ENCODE results near the gene RBM7.

The RBM7 gene, protein sequence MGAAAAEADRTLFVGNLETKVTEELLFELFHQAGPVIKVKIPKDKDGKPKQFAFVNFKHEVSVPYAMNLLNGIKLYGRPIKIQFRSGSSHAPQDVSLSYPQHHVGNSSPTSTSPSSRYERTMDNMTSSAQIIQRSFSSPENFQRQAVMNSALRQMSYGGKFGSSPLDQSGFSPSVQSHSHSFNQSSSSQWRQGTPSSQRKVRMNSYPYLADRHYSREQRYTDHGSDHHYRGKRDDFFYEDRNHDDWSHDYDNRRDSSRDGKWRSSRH

DNA sequence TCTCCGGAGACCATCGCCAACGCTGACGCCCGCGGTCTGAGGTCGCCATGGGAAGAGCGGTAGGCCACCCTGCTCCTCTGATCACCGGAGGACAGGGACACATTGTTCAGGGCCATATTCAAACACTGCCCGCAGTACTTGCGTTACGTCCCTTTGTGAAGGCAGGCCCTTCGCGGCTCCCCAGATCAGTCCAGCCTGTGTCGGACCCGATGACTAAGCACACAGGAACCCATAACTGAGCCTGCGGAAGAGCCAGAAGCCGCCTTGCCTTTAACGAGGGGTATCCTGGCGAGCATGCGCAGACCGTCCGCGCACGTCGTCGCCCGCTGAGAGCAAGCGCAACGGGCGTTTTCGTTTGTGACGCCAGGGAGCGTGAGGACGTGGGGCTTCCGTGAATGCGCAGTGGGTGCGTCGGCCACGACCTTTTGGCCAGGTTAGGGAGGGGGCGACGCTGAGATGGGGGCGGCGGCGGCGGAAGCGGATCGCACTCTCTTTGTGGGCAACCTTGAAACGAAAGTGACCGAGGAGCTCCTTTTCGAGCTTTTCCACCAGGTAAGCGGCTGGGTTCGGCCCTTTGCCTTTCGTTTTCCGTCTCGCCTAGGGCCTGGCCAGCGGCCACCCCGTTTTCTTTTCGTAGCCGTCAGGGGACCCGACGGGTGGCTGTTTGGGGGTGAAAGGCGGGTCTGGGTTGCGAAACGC, at the start of gene RBM7, which contains the start of gene C11orf71:
RBM7 (plus strand) TSS at position 451 of the 699 bp plus-strand sequence; CDS start at position 457, 6 bp downstream.
C11orf71 (minus strand) TSS at position 296 of the 699 bp plus-strand sequence; CDS start at position 116, 180 bp downstream.
- peak; percentile 53 for DNase-seq

DNA sequence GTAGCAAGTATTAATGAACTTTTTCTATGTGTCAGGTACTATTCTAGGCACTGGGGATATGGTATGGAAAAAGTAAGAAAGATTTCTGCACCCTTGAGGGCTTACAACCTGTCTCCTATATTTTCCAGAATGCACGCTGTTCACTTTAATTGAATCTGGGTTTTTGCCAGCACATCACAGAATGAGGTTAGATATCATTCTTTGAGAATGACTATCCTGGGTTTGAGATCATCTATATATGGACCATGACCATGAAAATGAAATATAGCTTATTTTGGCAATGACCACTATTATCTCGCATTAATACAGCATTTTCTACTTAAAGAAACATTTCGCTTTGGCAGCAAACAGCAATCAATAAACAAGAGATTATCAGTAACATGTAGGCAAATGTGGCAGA, 47.0 kb upstream of the RBM7 start:
- DNase-seq = no peak

- no peak for DNase-seq
Measured at GRCh38 chr11:114354076-114354475, 46.4 kb upstream of the RBM7 start.

- no peak for DNase-seq
Measured at GRCh38 chr11:114358716-114359115, 41.8 kb upstream of the RBM7 start.

GRCh38 chr11:114359342-114359741, 41.1 kb upstream of the RBM7 start:
- no peak for DNase-seq

DNA sequence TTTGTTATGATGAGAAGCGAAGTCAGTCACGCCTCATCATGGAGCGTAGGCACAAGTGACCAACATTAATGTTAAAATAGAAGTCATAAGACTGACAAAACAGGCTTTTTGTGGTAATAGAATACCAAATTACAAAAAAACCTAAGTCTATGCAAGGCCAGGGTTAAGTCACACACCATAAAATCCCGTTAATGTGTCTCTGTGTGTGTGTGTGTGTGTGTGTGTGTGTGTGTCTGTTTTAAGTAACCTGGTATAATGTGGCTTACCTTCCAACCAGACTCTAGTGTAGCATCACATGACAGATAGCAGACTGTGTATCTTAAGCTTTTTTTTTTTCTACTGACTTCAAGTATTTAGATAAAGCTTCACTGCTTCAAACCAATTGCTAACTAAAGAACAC, 38.1 kb upstream of the RBM7 start:
- no peak for DNase-seq

DNA sequence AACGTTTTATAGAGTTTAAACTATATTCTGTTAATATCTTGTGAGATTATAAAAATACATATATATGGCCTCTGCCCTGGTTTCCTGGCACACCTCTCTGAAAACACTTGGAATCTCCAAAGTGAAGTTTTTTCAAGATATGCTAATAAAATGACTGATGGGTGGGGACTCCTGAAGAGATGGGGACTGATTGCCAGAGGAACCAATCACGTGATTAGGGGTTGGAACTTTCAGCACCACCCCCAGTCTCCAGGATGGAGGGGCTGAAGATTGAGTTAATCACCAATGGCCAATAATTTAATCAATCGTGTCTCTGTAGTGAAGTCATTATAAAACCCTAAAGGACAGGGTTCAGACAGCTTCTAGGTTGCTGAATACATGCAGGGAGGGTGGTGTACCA, 37.5 kb upstream of the RBM7 start:
- DNase-seq = no peak

- no peak for DNase-seq
Measured at GRCh38 chr11:114366331-114367243, 33.9 kb upstream of the RBM7 start.

GRCh38 chr11:114367244-114367957, 33.1 kb upstream of the RBM7 start:
- DNase-seq = no peak

DNA sequence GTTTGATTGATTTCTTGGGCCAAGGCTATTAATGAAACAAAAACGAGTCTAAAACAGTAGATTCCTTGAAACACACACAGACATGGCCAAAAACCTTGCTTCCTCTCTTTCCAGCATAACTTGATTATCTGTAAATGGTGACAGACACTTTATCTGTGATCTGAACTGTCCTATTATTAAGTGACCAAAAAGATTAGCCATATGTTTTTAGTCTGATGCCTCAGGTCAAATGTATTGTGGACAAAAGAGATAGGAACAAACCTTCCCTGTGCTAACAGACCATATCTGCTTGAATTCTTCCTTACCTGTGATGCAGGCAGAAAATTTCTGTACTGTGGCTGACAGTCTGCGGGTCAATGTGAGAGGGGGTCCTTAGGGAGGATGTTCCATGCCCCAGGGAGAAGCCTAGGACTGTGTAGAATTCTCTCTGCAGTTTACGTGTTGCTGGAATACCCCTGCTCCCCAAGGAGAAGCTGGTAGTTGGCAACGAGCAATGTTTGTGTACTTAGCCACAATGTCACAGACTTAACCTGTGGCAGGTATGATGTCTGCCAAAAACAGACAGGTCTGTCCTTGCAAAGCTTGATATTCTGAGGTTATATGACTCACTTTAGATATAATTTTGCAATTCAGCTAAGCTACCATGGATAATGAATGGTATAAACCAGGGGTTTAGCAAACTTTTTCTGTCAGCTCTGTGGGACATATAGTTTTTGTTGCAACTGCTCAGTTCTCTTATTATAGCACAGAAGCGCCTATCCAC, 31.4 kb upstream of the RBM7 start:
- no peak for DNase-seq

- no peak for DNase-seq
Measured at GRCh38 chr11:114375052-114375451, 25.4 kb upstream of the RBM7 start.

DNA sequence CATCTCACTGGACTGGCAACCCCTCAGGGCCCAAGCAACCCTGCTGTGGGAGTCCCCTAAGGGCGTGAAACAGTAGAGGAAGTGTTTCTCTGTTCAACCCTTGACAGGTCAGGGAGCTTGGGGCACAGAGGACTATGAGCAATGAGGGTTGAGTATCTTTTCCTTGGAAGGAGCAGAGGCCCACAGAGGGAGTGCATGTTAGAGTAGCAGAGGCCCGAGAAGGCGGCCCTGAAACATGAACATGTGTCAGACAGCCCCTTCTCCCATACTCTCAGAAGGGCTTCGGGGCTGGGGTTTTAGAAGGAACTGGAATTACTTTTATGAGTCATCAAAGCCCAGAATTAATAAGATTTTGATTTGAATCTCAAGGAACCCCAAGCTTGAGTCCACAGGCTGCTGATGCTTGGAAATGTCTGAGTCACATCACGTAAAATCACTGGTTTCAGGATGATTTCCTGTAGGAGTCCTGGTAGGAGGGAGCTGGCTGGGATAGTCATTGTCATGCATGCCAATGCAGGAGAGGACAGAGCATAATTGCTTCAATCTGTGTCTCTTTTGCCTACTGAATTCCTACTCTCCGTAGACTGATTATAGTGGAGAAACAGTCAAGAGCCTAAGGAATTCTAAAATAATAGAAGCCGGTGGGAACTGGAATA, 22.7 kb upstream of the RBM7 start:
- no peak for DNase-seq

DNA sequence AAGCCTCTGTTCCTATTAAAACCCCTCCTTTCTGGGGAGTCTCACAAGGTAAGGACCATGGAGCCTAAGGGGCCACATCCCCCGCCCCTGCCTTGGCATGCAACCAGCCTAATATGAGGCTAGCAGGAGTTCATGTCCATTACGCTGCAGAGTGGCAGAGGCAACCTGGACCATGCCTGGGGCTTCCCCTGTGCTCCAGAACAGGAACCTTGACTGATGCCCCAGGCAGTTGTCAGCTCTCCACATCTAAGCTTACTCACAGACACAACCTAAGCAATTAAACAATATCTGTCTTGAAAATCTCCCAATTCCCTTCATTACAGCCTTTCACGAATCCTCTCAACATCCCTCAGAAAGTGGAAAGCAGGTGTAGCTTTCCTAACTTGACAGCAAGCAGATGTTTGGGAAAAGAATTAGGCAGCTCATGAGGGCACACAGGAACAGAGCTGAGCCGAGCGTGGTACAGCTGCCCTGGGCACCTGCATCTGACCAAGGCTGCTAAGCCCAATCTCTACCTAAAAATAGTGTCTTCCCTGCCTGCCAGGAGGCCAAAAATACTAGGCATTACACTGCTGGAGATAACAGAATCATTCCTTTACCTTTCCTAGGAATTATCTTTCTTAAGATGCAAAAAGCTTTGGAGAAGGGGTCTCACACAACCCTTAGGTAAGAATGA, 20.9 kb upstream of the RBM7 start:
- DNase-seq = no peak

DNA sequence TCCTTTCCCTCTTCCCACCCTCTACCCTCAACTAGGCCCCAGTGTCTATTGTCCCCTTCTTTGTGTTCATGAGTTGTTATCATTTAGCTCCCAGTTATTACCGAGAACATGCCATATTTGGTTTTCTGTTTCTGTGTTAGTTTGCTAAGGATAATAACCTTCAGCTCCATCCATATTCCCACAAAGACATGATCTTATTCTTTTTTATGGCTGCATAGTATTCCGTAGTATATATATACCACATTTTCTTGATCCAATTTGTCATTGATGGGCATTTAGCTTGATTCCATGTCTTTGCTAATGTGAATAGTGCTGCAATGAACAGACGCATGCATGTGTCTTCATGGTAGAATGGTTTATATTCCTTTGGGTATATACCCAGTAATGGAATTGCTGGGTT, 18.0 kb upstream of the RBM7 start:
- no peak for DNase-seq

DNA sequence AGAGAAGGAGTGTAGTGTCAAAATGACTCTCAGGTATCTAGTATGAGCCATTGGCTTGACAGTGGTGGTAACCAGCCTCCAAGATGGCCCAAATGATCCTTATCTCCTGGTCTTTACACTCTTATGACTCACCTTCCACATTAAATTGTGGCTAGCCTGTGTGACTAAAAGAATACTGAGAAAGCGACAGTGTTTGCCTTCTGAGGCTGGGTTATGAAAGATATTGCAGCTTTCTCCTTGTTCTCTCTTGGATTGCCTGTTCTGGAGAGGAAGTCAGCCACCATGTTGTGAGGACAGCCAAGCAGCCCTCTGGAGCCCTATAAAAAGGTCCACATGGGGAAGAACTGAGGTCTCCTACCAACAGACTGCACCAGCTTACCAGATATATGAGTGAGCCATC, 16.0 kb upstream of the RBM7 start:
- no peak for DNase-seq

- DNase-seq = no peak
Measured at GRCh38 chr11:114386131-114386530, 14.3 kb upstream of the RBM7 start.

GRCh38 chr11:114386545-114386944, 13.9 kb upstream of the RBM7 start:
- no peak for DNase-seq

DNA sequence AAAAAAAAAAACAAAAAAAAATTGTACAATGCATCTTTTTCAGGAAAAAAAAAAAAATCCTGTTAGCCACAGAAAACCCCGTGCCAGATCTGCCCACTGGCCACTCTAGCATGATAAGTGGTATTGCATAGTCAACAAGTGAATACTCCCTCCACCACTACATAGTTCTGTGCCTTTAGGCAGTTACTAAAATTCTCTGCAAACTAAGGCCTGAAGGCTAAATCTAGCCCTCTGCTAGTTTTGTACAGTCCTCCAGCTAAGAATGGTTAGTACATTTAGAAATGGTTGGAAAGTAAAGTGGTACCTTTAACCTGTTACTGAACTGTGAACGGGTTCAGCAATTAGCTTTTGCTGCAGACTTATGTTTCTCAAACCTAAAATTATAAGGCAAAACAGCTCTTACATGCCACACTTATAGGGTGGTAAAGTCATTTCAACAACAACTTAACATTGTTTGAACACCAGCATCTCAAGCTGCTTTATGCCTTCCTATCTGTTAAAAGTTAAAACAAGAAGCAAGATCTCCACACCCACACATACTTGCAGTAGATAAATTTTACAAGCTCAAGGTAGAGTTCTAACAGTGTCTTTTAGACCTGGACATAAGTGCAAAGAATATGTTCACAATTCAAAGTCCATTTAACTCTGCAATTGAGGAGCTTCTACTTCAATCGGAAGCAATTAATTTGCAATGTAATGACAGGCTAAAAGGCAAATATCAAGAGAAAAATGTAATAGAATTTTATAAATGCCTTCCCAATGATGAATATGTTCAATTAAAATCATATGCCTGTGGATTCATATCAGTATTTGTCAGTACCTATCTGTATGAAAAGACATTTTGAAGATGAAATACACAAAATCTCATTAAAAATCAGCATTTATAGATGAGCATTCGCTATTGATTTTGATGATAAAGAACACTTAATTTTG, 7.5 kb upstream of the RBM7 start:
- DNase-seq = no peak

GRCh38 chr11:114395736-114396135, 4.7 kb upstream of the RBM7 start:
- DNase-seq = no peak

GRCh38 chr11:114396916-114397315, 3.5 kb upstream of the RBM7 start:
- DNase-seq = no peak
